Stimulated activated CD8-positive, alpha-beta memory T cell treated with anti-CD3 and anti-CD28 coated beads, Interleukin-12 subunit alpha, Interleukin-12 subunit beta, amount 100 ng/mL, for 1 hour (primary cell): ENCODE measurements around the gene RBM47.
"Not testable (repeated sequence)": the region's sequence is repeated elsewhere in the genome, so short reads cannot be mapped to it uniquely, and the experiment has no call there.

Experiments
- DNase-seq: peaks from one replicate; pipeline ENCODE4 v3.0.0-alpha.2; 2020; ENCODE audit warnings: low read depth

Gene RBM47

DNA sequence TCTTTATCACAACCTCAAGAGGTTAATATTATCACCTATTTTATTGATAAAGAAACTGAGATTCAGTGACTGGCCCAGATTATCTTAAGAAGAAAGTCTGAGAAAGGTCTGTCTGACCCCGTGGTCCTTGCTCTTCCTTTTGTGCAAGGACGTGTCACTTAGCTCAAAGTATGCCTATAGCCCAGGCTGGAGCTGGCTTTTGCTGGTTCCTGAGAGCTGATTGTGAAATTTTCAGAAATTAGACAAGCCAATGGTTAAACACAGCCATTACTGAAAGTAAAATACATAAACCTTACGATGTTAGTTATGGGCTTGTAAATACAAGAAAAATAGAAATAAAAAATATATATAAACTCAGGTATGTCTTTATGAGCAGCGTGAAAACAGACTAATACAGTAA lies 224.5 kb downstream of the RBM47 start:
- no peak for DNase-seq

DNA sequence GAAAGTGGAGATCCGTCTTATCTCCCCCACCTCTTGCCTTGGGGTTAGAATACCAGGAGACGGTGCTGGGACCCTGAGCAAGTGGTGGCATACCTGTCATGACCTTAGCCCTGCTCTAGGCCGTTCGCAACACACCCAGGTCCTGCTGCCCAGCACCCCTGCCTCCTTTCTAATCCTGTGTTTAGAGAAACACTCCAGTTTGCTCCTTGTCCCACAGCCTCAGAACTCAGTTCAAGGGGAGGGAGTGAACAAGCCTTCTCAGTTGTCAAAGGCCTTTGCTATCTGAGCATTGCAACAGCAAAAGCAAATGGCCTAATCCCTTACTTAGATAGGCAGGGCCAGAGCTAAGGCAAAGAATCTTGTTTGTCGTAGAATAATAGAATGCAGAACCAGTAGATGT lies 226.6 kb downstream of the RBM47 start:
- no peak for DNase-seq

DNA sequence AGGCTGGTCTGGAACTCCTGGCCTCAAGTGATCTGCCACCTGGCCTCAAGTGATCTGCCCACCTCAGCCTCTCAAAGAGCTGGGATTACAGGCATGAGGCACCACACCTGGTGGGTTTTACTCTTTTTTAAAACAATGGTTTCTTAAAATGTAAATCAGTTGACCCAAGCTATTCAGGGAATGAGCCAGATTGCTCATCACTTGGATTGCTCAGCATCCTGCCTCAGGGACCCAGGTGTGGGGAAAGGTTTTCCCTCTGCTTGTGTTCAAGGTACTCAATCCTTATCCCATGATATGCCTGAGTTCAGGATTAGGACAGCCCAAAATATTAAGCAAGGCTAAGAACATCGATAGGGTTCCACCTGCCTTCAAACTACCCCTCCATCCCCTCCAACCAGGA lies 227.1 kb downstream of the RBM47 start:
- DNase-seq: no peak

DNA sequence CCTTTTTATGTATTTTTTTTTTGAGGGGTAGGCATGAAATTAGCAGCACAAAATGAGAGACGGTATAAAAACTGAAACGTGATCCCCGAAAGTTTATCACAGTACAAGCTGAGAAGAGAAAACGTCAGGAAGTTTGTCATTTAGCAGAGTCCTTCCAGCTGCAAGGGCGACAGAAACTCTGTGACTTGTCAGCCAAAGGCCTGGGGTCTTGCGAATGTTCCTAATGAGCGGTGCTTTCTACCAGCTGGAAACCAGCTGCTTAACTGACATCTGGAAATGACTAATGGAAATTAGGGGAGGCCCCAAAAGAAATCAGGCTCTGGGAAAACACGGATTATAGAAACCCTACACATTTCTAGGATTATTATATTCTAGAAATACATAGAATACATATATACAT lies 228.0 kb downstream of the RBM47 start:
- DNase-seq: no peak

DNA sequence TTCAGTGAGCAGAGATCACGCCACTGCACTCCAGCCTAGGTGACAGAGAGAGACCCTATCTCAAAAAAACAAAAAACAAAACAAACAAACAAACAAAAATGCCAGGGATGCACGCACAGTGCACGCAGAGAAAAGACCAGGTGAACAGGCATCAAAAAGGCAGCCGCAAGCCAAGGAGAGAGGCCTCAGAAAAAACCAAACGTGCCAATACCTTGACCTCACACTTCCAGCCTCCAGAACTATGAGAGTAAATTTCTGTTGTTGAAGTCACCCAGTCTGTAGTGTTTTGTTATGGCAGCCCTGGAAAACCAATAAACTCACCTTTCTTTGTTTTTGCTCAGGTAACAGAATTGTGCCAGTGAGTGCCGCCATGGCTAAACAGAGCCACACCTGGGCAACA lies 228.6 kb downstream of the RBM47 start:
- no peak for DNase-seq

DNA sequence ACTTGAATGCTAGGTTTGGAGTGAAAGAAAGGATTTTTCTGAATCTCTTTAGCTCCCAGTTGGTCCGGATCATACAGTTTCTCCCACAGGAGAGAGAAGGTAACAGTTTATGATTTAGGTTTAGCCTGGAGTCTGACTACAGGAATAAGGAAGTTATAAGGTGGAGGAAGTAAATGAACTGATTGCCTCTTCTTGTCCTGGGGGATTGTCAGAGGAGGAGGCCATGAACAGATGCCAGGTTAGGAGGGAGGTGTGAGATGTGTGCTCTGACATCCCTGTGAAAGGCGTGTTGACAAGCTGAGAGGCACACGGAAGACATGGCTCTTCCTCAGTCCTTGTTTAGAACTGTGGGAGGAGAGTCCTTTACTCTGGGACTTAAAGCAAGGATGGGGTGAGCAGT lies 230.1 kb downstream of the RBM47 start:
- DNase-seq: no peak

DNA sequence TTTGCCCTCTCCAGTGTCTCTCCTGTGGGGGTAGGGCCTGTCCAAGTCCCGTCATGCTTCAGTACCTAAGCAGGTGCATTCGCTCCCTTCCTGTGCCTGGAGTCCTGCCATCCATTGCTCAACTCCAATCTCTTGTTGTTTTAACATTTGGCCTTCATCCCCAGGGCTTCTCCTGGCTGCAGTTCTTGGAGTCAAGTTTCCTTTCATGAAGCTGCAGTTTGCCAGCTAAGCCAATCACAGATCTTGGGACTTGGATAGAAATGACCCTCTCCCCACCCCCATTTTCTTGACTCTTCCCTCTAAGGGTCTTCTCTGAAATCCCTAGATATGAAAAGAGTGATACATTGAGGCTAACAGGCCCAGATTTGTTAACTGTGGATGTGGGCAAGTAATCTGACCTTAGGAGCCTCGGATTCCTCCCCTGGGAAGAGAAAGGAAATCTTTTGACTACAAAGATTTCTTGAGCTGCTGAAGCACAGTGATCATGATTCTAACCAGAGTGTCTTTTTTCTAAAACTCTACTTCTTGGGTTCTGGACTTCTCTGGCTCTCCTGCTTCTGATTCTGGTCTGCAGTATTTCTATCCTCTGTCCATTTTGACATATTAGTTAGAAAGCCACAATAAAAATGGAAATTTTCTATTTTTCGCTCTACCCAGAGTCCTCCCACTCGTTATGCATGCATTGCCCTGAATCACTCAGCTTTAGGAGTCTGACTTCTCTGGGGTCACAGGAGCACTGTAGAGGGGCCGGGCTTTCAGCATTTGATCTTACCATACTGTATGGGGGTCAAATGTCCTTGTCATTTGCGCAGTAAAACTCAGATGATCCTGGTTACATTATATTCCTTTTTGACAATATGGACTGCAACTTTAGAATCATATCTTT lies 233.5 kb downstream of the RBM47 start:
- DNase-seq: no peak

DNA sequence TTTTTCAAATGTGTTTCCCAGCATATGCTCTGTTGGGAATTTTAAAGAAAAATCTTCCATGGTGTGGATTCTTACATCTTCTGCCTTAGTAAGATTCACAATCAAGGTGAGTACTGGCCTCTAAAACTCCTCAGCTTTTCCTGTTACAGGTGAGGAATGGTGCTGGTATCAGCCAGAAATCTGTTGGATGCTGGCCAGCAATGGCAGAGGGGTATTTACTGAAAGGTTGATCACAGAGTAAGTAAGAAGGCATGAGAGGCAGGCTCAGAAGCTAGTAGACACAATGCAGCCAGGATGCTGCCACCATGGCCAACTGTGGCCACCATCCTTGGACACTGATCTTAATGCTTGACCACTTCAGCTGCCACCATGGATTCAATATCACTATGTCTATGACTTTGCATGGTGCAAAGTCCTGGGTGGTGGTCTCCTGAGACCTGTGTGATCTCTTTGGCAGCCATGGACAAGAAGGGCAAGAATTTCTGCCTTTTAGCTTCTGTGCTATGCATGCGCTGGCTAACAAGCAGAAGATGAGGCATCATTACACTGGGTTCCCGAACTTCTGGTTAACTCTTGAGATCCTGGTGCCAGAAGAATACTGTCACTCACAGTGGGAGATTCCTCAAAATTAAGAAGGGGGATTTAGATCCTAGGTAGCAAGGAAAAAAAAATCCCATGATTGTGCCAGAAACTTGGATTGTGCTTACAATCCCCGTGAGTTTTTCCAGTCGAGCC lies 234.3 kb downstream of the RBM47 start:
- DNase-seq: no peak

DNA sequence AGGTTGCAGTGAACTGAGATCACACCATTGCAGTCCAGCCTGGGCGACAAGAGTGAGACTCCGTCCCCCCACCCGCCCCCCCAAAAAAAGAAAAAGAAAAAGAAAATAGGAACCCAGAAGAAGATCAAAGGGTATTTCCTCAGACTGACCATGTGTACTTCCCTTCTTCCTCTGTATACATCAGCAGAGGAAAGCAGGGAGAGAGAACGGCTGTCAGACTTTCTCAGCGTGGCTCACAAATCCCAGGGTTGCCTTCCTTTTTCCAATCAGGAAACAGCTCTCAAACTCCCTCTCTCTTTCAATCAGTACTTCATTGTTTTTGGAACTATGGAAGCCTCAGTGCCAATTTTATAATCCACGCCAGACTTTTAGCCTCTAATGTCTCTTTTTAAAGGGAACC lies 235.4 kb downstream of the RBM47 start:
- DNase-seq: no peak

DNA sequence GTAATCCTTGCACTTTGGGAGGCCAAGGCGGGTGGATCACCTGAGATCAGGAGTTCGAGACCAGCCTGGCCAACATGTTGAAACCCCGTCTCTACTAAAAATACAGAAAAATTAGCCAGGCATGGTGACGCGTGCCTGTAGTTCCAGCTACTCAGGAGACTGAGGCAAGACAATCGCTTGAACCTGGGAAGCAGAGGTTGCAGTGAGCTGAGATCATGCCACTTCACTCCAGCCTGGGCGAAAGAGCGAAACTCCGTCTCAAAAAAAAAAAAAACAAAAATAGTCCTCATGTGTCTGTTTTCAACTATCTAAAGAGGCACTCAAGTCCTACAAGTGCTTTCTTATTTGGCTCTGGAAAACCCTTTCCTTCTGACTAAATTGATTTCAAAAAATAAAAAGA lies 237.4 kb downstream of the RBM47 start:
- DNase-seq: not testable (repeated sequence)

DNA sequence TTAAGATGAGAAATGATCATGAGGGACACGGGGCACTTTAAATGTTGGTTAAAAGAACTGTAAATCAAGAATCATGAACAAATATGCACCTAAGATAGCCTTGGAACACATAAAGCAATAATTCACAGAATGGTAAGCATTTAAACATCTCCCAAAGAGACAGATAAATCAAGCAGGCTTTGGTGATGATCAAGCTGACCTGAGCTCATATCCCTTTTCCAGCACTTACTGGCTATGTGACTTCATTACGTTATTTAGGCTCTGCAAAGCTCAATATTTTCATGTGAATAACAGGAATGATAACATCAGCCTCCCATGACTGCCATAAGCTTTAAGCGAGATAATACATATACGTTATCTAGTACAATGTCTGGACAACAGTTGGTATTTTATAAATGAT lies 239.7 kb downstream of the RBM47 start:
- DNase-seq: no peak

DNA sequence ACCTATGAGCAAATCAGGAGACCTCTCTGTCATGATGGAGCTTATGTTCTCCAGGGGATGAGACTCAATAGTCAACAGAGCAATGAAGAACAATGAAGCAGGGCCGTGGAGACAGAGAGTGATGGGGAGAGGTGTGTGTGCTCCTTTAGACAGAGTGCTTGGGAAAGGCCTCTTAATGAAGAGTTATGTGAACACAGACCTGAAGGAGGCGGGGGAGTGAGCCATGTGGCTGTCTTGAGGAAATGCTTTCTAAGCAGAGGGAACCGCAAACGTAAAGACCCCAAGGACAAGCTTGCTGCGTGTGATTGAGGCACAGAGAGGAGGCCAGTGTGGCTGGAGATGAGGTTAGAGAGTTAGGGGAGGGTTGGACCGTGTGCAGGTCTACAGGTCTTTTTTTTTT lies 241.4 kb downstream of the RBM47 start:
- DNase-seq: no peak

DNA sequence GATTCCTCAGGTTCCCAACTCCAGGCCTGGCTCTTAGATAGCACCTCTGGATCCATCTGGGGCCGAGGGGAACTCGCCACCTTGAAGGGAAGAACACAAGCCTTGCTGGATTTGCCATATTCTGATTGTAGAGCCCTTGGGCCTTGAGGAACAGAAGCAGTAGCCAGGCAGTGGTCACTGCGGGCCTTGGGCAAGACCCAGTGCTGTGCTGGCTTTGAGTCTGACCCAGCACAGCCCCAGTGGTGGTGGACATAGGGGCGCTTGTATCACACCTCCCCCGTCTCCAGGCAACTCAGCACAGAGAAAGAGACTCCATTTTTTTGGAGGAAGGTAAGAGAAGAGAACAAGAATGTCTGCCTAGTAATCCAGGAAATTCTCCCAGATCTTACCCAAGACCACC lies 249.0 kb downstream of the RBM47 start:
- DNase-seq: no peak

DNA sequence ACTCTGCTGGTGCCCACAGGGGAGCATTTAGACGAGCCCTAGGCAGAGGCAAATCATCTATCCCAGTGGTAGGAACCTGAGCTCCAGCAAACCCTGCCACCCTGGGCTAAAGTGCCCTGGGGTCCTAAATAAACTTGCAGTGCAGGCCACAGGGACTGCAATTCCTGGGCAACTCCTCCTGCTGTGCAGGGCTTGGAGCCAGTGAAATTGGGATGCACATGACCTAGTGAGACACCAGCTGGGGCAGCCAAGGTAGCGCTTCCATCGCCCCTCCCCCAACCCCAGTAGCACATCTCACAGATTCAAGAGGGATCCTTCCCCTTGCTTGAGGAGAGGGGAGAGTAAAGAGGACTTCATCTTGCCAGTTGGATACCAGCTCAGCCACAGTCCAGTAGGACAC lies 250.4 kb downstream of the RBM47 start:
- no peak for DNase-seq

DNA sequence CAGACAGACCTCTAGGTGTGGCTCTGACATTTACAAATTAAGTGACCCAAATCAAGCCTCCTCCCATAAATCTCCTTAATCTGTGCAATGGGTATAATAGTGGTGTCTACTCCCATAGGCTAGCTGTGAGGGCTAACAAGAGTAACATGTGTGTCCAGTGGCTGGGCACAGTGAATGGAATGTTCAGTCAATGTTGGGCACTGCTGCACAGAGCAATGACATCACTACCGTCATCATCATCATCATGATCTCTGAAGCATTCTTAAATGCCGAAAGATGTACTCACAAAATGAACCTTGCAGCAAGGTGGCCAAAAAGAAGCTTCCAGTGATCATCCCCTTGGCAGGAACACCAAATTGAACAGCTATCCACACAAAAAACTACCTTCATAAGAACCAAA lies 251.0 kb downstream of the RBM47 start:
- DNase-seq: no peak

DNA sequence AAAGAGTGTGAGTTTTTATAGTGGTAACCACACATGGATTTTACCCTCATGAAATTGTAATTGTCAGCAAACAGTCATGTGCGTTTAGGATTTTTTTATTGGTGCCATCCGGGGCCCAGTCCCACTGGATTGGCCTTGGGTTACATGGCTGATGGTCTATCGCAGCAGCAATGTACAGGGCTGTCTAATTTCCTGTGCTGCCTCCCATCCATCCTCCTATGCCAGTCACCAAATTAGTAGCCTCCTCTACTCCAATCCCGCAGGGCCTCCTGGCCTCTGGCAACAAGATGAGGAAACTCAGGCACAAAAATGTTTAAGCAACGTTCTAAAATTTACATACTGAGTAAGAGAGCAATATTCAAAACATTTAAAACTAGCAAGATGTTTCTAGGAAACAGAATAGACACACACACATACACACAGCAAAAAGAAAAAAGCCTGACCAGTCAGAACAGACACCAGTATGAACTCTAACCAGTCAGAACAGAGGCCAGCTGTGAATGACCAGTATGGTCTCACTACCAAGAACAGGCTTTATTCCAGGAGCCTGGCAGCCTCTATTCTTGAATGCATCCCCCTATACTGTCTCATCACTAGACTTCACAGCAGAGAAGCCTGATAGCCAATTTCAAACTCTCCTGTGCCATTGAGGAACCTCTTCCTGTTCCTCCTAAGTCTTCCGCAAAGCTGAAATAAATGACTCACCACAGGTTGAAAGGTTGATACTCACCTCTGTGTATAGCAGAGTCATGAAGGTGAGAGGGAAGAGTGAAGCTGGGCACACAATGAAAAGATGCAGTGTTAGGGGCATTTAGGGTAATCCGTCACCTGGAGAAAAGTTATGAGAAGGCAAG lies 251.9 kb downstream of the RBM47 start:
- no peak for DNase-seq

DNA sequence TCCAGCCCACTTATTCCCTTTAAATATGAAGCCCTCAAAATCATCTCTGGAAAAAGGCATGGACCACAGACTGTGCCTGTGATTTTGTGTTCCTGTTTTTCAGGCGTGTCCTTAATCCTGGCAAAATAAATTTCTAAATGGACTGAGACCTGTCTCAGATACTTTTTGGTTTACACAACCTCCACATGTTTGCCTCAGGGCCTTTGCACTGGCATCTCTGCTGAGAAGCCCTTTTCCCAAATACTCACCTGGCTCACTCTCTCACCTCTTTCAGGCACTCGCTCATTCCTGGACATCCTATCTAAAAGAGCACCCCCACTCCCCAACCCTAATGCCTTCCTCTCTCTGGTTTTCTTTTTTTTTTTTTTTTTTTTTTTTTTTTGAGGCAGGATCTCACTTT lies 254.0 kb downstream of the RBM47 start:
- DNase-seq: no peak

DNA sequence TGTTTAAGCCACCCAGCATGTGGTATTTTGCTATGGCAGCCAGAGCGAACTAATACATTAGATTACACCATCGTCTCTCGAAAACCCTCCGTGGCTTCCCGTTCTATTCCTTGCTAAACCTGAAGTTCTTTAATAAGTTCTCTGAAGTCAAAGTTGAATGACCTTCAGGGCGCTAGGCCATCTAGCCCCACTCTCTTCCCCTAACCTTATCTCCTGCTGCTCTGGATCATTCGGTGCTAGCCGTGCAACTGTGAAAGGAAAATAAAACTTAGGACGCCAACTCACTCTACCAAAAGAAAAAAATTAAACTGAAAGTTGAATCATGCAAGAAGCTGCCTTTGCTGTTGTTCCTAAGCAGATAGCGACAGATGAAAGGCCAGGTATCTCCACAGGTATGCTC lies 254.6 kb downstream of the RBM47 start:
- no peak for DNase-seq

DNA sequence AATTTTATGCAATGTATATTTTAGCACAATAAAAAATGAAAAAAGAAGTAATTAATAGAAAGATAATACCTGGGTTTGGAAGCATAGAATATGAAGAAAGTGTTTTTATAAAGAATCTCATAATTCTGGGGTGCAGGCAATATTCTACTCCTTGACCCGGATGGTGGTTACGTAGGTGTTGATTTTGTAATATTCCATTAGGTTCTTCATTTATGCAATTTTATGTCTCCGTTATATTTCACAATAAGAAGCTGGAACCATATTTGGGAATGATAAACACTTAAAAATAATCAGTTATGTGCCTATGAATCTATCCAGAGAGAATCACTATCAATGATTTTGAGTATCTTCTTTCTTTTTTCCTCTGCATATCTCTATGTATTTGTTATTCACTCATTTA lies 256.0 kb downstream of the RBM47 start:
- DNase-seq: no peak
